Right ventricle myocardium superior (tissue), 1 donor: ENCODE results near the gene PDE5A. TPM values are rescaled to one million over a fixed set of nuclear protein-coding genes. Genes with fewer than 3 reads are reported as not detected.
A peak's percentile ranks its signal among the peaks of the same experiment; 100 is the strongest.
"Not testable (repeated sequence)": the region's sequence is repeated elsewhere in the genome, so short reads cannot be mapped to it uniquely, and the experiment has no call there.

Experiments used
- ATAC-seq: fragments of 200-7000 bp; cut with Tn5 transposase; one replicate; pipeline ENCODE4 v1.9.1; 2020; ENCODE audit warnings: mild to moderate bottlenecking; ENCODE audit not compliant: poor library complexity
- DNase-seq: peaks from one replicate; pipeline ENCODE4 v3.0.0-alpha.2; 2020
- intact Hi-C: fragments of 100-400 bp; cut with DNase I; formaldehyde crosslinking; loops from one replicate; pipeline ENCODE4 v1.11.2; 2022
- total RNA-seq: library from RNA; stranded (reverse); fragmentation: NEBNext Ultra II Directional; extraction: Animal tissue kit (Norgen Biotek cat#: 25700); gene quantifications from one replicate; pipeline ENCODE4 v1.2.1, GENCODE V29; 2021
- donor health status: DM: no; HTN: yes; CAD: no; lungs with severe emphysema.

The PDE5A gene
- total RNA-seq, 1 donor from 2014 or later, result 6.5 TPM

DNA sequence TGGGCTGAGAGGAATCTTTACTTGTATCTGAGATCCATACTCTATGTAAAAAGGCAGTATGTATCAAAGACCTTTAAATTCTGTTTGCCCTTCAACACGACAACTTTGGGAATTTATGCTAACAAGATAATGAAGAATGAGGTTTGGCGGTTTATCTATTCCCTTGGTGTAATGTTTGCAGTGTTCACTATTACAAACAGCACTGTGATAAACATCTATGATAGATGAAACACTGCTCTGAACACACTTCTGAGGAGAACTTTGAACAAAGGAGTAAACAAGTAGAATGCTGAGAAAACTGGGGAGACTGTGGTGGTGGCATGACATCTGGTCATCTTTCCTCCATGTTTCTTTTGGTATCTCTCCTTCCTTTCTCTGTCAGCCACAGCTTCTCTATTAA, 126.9 kb downstream of the PDE5A start:
- ATAC-seq, result no peak
- DNase-seq, result no peak
- intact Hi-C loops, result no loop called here

DNA sequence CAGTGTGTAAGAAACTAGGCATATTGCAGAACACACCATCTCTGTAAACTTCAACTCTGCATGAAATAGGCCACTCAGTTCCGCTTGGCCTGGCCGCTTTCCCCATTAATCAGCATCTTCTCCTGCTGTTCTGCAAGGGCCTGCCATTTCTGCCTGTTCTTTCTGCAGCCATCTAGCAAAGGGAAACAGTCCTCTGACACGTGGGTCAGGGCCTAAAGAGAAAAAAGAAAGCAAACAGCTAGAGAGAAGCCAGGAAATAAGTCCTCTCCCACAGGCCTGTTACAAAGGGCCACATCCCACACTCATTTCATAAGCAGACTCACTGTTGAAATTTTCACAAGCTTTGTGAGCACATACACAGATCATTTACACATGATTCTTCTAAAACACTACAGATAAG, 130.1 kb downstream of the PDE5A start:
- DNase-seq, result peak; percentile 48
- peak; percentile 72 for ATAC-seq
- intact Hi-C loops, result loop anchor here (10.0 kb wide), 1 partner anchor 184 kb away; no protein-coding TSS in a partner anchor

DNA sequence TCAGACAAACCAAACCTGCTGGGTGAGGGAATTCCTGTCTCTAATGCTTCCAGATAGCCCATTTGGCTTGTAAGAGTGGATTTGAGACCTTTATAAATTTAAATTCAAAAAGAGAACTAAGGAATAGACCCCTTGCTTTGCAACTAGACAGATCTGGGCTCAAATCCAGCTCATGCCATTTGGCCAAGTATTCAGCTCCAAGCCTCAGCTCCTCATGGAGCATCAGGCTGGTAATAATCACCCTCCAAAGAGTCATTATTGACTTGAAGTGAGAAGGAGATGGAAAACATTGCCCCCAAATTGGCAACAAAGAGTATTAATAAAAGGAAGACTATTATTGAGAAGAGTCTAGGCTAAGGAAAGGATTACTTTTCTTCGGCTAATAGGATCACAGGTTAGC, 134.7 kb downstream of the PDE5A start:
- DNase-seq, result no peak
- intact Hi-C loops, result loop anchor here (10.0 kb wide), 1 partner anchor 179 kb away; no protein-coding TSS in a partner anchor
- ATAC-seq, result no peak

DNA sequence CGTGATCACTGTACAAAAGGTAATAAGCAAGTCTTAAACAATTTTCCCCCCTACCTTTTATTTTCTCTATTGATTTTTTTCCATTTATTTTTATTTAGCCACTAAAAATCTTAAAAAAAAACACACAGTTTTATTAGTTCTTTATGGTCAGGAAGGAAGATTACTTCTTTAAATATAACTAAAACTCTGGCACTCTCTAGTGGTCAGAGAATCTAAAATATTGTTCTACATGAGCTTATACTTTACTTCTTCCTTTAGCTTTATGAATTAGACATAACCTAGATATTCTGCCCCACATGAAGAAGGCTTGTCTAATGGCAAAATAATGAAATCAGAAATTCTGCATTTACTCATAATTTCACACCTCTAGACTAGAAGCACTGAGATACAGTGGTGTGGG, 135.2 kb downstream of the PDE5A start:
- DNase-seq (no peak), ATAC-seq (no peak)
- intact Hi-C loops, result loop anchor here (10.0 kb wide), 1 partner anchor 179 kb away; no protein-coding TSS in a partner anchor

DNA sequence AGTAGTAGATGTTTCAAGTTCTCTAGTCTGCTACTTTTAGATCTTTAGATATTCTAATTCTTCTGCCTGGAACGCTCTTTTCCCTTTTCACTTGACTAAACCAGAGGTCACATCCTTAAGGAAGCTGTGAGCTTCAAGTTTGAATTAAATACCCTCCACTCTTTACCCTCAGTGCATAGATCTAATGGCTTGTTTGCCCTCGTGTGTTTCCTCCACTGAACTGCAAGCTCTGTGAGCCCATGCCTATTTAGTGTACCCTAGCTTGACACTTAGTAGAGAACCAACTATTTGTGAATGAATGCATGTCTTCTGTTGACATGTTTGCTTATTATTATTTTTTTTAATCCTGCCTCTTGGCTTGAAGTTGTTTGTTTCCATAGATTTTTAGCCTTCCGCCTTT, 138.3 kb downstream of the PDE5A start:
- DNase-seq, result no peak
- ATAC-seq, result no peak
- intact Hi-C loops, result loop anchor here (10.0 kb wide), 1 partner anchor 176 kb away; no protein-coding TSS in a partner anchor

DNA sequence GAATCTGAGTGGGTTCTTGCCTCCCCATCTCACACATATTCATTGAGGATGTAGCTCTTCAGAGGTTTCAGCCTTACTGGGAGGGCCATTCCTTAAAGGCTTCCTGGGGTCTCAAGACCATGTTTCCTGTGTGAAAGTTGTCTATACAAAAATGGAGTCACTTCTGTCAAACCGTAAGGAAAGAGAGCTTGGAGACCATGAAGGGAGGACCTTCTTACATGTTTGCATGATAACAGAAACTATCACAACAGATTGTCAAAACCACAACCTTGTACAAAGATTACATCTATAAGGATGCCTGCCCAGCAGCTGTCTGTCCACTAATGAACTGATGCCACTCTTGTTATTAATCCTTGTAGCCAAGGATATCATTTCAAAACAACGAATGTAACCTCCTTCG, 139.3 kb downstream of the PDE5A start:
- DNase-seq (no peak), ATAC-seq (no peak)
- intact Hi-C loops, result no loop called here

DNA sequence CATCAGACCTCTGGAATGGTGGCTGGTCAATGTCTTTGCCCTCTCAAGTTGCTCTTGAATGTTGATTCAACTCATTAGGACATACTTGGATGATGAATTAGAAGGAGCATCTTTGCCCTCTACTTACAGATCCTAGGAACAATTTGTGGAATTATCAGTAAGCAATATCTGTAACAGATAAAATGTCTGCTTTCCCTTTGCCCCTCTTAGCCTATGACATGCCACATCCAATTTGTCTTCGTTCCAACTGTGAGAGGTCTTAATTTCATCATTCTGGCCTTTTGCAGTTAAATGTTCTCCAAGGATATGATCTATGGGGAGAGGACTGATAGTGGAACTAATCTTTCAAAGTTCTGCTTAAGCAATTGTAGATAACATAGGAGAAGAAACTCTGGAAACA, 148.3 kb downstream of the PDE5A start:
- DNase-seq (no peak), ATAC-seq (no peak)
- intact Hi-C loops, result no loop called here

DNA sequence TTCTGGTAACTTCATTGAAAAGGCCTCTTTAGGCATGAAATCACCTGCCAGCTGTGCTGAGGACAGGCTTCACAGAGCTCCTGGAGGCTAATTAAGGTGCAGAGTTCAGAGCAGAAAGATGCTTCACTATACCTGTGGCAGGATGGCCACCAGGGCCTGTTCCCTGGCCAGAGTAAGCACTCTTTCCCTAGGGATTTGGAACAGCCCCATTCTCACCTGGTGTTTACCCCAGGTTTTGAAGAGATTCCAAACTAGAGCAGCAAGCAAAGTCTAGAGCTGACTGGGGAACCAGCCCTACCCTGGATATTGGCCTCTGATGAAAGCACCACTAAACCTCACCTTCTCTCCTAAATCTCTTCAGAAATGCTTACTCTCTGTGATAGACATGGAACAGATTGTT, 148.8 kb downstream of the PDE5A start:
- DNase-seq, result no peak
- intact Hi-C loops, result no loop called here
- ATAC-seq, result no peak

DNA sequence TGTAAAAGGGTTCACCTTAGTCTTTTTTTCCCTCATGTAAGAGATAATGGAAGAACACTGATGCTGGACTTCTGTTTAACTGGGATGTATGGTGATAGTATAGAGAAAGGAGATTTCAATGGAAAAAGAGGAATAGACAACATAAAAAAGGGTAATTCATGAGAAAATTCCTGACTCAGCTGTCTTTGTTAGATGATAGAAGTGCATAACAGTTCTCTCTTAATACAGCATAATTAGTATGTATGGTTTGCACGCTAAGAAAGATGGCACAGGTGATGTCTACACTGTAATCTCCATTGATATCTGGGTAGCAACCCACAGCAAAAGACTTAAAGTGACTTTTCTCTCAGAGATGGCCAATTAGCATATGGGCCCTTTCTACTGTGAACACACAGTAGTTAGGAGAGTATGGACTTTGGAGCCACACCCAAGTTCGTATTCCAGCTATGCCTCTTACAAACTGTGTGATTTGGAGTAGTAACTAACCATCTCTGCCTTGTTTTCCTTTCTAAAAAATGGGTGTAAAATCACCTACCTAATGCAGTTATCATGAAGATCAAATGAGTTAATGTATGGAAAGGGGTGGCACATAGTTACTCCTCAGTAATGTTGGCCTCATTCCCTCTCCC, 149.3 kb downstream of the PDE5A start:
- no peak for DNase-seq
- intact Hi-C loops, result no loop called here
- ATAC-seq, result no peak

DNA sequence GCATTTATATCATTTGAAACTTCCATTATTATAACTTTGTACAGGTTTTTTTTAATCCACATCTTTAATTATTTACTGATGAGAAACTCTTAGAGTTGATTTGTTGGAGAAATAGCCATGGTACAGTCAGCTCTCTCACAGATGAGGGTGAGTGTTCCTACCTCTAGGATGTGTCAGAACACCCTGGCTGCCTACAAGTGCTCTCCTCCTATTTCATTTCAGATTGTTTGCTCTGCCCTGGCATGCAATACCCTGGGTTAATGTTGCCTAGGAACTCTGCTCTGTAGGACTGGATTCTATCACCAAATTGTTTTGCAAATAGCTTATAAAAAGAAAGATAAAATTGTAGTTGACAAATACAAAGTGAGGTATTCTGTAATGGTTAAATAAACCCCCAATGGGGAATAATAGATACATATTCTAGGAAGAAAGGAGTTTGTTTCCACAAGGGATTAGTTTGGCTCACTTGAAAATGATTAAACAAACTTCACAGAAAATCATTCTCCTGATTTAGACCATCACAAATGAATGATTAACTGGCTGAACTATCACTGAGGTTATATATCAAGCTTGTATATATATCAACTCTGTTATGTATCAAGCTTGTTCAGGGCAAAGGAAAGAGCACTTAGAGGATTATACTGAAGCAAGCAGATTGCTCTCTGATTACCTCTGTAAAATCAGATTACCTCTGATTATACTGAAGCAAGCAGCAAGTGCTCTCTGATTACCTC, 150.0 kb downstream of the PDE5A start:
- peak; percentile 76 for ATAC-seq
- DNase-seq, result no peak
- intact Hi-C loops, result no loop called here

DNA sequence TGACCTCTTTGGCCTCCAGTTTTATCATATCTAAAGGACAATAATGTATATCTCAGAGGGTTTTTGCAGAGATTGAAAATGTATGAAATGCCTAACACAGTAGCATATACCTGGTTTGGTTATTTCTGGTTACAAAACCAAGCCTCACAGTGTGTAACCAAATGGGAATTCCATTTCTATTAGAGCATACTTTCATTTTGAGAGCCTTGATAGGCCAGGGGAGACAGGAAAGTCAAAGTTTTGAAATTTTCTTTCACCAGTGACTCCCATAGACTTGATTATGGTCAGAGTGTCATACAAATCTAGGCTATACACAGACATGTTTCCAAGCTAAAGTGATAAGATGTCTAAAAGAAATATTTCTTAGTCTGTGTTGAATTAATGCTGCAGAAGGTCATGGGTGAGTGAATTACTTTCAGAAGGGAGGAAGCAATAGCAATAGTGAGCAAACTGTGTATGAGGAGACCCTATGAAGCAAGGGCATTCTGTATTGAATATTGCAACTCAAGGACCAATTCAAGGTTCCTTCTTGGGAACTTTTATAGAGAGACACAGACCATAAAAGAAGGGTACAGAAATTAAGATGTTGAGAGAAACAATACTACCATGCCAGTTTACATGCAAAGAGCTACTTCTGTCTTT, 151.1 kb downstream of the PDE5A start:
- ATAC-seq (peak; percentile 58), DNase-seq (no peak)
- intact Hi-C loops, result no loop called here

DNA sequence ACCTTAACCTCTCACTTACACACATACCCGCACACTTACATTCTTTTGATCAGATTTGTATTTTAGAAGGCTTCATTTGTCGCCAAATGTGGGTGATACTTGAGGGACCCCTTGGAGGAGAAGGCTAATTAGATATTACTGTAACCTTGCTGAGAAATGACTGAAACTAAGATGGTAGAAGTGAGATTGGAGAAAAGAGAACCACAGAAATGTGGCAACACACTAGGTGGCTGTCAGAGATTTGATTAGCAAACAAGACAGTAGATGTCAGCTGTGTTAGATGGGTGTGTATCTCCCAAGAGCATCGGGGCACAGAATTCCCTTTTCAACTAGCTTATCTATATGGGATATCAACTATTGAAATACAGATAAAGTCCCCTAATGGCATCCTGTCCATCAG, 157.3 kb downstream of the PDE5A start:
- no peak for ATAC-seq

DNA sequence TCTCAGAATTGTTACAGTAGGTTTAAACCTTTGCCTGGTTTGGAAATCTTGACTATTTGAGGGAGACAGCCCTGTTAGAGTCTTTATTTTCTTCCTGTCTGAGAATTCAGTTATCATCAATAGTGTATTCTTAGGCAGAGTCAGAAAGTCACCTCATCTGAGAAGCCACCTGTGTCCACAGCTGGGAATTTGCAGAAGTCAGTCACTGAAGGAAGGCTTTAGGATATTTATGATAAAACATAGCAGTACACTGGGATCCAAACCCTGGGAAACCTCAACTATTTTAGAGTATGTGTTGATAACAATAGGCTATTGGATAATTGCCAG, 157.9 kb downstream of the PDE5A start:
- intact Hi-C loops, DNase-seq, ATAC-seq: not testable (repeated sequence)

More for the DNA sequence above, 157.3 kb downstream of the PDE5A start:
- DNase-seq, result no peak
- intact Hi-C loops, result no loop called here

DNA sequence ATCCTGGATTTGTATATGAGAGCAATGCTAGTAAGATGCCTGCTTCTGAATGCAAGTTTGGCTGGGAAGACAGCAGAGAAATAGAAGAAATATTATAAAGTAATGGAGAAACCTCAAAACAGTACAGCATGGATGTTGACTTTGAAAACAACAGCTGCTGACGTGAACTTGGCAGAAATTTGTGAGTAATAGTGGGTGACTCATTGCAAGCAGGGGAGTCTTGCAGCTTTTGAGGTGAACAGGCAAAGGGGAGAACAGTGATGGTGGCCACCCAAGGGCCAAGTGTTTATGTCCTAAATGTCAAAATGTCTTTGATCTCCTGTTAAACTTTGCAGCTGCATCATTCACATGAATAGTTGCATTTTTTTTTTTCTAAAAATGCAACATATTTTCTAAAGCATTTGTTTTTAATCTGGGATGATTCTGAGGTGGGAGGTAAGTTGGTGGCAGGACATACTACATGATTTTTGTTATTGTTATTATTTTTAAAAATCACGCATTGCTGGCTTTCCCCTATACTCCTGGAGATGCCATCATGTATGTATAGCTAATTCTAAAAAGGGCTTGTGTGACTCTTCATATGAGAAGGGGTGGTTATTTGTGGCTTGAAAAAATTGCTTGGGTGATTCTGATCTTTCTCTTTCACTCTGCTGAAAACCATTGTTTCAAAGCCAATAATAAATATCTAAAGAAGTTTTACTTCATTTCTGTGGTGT, 158.4 kb downstream of the PDE5A start:
- ATAC-seq, DNase-seq, intact Hi-C loops: not testable (repeated sequence)

DNA sequence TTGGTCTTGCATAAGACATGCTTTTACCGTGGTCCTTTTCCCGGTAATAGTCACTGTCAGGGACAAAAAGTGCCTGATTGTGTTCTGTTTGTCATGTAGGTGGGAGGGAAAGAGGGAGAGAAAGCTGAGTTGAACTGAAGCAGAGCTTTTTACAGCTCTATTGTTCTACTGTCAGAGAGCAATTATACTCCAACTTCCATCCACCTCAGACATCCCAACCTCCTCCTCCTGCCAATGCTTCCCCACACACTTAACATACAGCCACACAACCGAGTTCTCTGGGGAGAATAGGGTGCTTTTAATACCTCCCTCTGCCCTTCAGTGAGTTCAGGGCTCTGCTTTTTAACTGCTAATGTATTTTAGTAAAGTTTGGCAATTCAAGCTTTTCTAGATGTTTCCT, 159.6 kb downstream of the PDE5A start:
- ATAC-seq, intact Hi-C loops: not testable (repeated sequence)

DNA sequence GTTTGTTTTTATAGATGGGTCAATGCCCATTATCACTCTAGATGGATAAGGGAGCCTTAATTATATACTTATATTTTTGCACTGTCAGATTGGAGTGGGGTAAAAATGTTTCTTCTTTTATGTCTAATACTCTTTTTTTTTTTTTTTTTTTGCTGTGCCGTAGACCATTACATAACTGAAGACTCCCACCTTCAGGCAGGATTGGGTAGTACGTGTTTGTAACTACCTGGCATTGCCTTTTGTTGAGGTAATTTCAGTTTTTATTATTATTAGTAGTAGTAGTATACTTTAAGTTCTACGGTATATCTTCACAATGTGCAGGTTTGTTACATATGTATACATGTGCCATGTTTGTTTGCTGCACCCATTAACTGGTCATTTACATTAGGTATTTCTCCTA, 165.9 kb downstream of the PDE5A start:
- ATAC-seq, DNase-seq, intact Hi-C loops: not testable (repeated sequence)

More for the DNA sequence above, 159.6 kb downstream of the PDE5A start:
- not testable (repeated sequence) for DNase-seq

DNA sequence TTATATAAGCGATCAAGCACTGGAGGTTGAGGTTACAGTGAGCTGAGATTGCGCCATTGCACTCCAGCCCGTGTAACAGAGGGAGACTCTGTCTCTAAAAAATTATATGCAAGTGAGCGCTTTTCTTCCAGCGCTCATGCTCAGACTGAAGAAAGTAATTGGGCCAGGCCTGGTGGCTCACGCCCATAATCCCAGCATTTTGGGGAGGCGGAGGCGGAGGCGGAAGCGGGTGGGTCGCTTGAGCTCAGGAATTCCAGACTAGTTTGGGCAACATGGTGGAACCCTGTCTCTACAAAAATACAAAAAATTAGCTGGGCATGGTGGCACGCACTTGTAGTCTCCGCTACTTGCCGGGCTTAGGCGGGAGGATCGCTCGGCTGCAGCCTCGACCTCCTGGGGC, 172.9 kb downstream of the PDE5A start:
- ATAC-seq, intact Hi-C loops: not testable (repeated sequence)
- DNase-seq, result peak; percentile 57

DNA sequence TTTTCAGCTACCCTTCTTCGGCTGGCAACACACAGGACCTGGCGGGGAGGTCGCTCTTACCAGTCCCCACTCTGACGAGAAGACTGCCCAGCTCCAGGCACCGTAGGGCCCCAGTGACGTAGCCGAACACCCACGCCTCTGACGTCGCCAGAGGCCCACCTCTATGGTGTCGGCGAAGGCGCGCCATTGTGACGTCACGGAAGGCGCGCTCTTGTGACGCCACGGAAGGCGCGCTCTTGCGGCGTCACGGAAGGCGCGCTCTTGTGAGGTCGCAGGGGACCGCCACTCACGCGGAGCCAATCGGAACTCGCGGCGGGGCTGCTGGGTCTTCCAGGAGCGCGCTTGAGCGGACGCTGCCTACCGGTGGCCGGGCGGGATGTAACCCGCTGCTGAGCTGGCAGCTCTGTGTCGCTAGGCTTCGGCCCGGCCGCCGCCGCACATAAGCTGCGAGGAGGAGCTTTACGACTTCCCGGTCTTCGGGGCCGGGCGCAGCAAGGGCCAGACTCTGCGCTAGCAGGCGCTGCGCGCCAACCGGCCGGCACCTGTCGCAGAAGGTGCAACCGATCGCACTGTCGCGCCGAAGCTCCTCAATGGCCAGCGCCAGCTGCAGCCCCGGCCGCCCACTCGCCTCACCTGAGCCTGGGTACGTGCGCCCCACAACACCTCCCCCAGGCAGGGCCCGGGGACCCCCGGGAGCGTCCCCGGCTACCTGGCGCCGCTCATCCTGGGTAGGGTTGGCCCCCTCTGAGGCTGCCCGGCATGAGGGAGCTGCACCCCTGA, 173.9 kb downstream of the PDE5A start:
- intact Hi-C loops, result not testable (repeated sequence)
- ATAC-seq (peak; percentile 100), DNase-seq (peak; percentile 98)
